Psoas muscle (tissue), 8 donors: ENCODE results near the gene PACSIN2. TPM values are rescaled to one million over a fixed set of nuclear protein-coding genes. Genes with fewer than 3 reads are reported as not detected.
"Not testable (repeated sequence)": the region's sequence is repeated elsewhere in the genome, so short reads cannot be mapped to it uniquely, and the experiment has no call there.

Experiments used
- ATAC-seq, 4 donors: fragments of 200-7000 bp; cut with Tn5 transposase; one replicate each; pipeline ENCODE4 v1.9.1; 2020; ENCODE audit warnings: moderate library complexity in 3 of 4, mild to moderate bottlenecking in 2 of 4
- DNase-seq, 2 donors: peaks; one replicate each; pipeline ENCODE4 v3.0.0-alpha.2; 2020
- H3K27ac ChIP-seq: fragments of 200-600 bp; one replicate; pipeline ENCODE4 v1.8.0; 2022
- H3K27me3 ChIP-seq, 3 donors: fragments of 200-600 bp in 1 of 3; one replicate each; pipeline versions ENCODE4 v1.6.1 to v1.8.0; 2013 to 2022; ENCODE audit warnings: low read length in 2 of 3, mild to moderate bottlenecking in 2 of 3, moderate library complexity in 1 of 3; ENCODE audit not compliant: insufficient read depth in 3 of 3
- H3K36me3 ChIP-seq, 2 donors: fragments of 200-600 bp in 1 of 2; one replicate each; pipeline versions ENCODE4 v1.6.1 to v1.8.0; 2013 to 2022; ENCODE audit warnings: low read depth in 1 of 2, mild to moderate bottlenecking in 1 of 2, moderate library complexity in 1 of 2; ENCODE audit not compliant: insufficient read depth in 1 of 2
- H3K4me1 ChIP-seq: fragments of 200-600 bp; one replicate; pipeline ENCODE4 v1.8.0; 2022
- H3K4me3 ChIP-seq: fragments of 200-600 bp; one replicate; pipeline ENCODE4 v1.8.0; 2022; ENCODE audit warnings: mild to moderate bottlenecking
- H3K9me3 ChIP-seq: fragments of 200-600 bp; one replicate; pipeline ENCODE4 v1.8.0; 2022
- WGBS, 3 donors: extraction: QIAGEN DNeasy Blood & Tissue Kit; methylation state at CpG; one replicate each; pipeline versions ENCODE4 v1.1.6 to v1.1.7; 2013; 5-methylcytosine and 5-hydroxymethylcytosine counted together
- intact Hi-C, 2 donors: fragments of 100-400 bp; cut with DNase I; formaldehyde crosslinking; loops; one replicate each; pipeline versions ENCODE4 v1.11.0 to v1.14.2; 2022
- polyA plus RNA-seq, 3 donors: library from polyadenylated mRNA; stranded (reverse); fragments of 200-250 nt; gene quantifications; one replicate each; pipeline ENCODE4 v1.2.3, GENCODE V29; 2013
- total RNA-seq, 4 donors: library from RNA; stranded (reverse); fragmentation: NEBNext Ultra II Directional in 2 of 4; extraction: Animal tissue kit (Norgen Biotek cat#: 25700) in 2 of 4; gene quantifications; one replicate each; pipeline versions ENCODE4 v1.2.1 to v1.2.4, GENCODE V29; 2021 to 2023
- TF ChIP-seq, protein P1 (sequence below): fragments of 200-600 bp; IDR thresholded peaks from one replicate; pipeline ENCODE4 v1.8.0; 2022; ENCODE audit warnings: antibody characterized with exemption
- donor health status: healthy with polysubstance abuse.
- donor health status: DM: no; HTN: no; CAD: no; lungs with moderate emphysema.
- donor health status: Bipolar disorder and iron deficiency.
- donor health status: healthy.
- donor health status: DM: yes; HTN: yes; CAD: no.
- donor health status: DM: no; HTN: no; CAD: no.
- donor health status: DM: no; HTN: no; CAD: no.
- donor health status: DM: yes; HTN: yes; CAD: no.

PACSIN2 gene
- total and polyA plus RNA-seq, 7 donors: 21.0 to 52.2 (median 31.4) TPM

DNA sequence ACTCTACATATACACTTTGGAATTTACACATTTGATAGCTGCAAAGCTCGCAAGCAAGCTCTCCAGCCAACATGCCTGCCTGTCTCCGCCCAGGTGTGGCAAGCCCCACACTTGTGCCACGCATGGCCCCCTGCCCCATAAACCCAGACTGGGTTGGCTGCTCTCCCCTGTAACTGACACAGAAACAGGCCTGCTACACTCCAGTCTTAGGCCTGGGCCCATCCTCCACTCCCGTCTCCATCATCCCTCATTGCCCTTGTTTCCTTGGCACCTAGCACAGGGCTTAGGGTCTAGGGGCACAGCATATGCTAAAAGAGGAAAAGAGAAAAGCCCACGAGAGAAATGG lies 41.4 kb downstream of the PACSIN2 start:
- intact Hi-C loops: no loop called here
- Histone ChIP-seq H3K27ac (no peak overlapping the region), H3K4me1 (peaks cover 32% of the 10 kb centered on the region), H3K36me3 (no peaks in the 10 kb centered on the region), H3K4me3 (no peak overlapping the region), H3K9me3 (no peaks in the 10 kb centered on the region), H3K27me3 (no peaks in the 10 kb centered on the region)
- TF ChIP-seq, protein P1, sequence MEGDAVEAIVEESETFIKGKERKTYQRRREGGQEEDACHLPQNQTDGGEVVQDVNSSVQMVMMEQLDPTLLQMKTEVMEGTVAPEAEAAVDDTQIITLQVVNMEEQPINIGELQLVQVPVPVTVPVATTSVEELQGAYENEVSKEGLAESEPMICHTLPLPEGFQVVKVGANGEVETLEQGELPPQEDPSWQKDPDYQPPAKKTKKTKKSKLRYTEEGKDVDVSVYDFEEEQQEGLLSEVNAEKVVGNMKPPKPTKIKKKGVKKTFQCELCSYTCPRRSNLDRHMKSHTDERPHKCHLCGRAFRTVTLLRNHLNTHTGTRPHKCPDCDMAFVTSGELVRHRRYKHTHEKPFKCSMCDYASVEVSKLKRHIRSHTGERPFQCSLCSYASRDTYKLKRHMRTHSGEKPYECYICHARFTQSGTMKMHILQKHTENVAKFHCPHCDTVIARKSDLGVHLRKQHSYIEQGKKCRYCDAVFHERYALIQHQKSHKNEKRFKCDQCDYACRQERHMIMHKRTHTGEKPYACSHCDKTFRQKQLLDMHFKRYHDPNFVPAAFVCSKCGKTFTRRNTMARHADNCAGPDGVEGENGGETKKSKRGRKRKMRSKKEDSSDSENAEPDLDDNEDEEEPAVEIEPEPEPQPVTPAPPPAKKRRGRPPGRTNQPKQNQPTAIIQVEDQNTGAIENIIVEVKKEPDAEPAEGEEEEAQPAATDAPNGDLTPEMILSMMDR: no peak
- DNase-seq: no peak
- no peak for ATAC-seq
- 76 to 85% (median 79%) methylated on average over 5 of the region's 5 CpGs for WGBS, 3 donors

DNA sequence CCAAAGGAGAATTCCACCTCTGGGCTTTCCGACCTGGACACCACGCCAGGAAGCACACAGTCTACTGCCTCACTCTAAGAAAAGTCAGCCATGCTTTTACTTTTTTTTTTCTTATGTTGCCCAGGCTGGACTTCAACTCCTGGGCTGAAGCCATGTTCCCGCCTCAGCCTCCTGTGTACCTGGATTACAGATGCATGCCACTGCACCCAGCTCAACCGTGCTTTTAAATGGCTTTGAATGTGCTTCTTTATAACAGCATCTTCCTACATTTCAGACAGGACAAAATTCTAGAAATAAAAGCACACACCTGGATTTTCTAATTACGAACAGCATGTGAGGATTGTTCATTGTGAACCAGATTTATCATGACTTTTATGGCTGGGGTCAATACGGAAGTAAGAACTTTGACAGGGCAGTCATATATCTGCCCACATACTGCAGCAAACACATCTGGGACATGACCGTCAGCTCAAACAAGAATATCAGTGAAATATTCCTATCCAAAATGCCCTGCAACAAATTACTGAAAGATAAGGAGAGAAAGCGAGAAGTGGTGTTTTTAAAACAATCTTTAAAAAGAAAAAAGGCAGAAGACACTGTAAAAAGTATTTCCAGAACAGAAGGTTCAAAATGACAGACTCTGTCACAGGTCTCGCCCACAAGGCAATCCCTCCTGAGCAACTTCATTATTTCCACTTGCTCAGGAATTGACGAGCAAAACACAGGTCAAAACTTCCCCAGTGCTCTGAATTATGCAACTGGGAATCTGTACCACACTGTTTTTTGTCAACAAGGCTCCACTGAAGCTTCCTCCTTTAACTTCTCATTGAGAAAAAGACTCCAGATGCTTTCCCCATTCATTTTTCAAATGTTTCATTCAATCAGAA lies 42.1 kb downstream of the PACSIN2 start:
- WGBS, 3 donors: 84 to 88% (median 85%) methylated on average over 10 of the region's 10 CpGs
- H3K4me1 ChIP-seq: peaks cover 33% of the 10 kb centered on the region
- H3K27ac ChIP-seq: no peak overlapping the region
- DNase-seq (no peak), ATAC-seq (no peak)
- TF ChIP-seq, protein P1: no peak
- no peaks in the 10 kb centered on the region for H3K9me3 ChIP-seq
- H3K4me3 ChIP-seq: no peak overlapping the region
- H3K36me3 ChIP-seq: no peaks in the 10 kb centered on the region
- intact Hi-C loops: no loop called here
- no peaks in the 10 kb centered on the region for H3K27me3 ChIP-seq

DNA sequence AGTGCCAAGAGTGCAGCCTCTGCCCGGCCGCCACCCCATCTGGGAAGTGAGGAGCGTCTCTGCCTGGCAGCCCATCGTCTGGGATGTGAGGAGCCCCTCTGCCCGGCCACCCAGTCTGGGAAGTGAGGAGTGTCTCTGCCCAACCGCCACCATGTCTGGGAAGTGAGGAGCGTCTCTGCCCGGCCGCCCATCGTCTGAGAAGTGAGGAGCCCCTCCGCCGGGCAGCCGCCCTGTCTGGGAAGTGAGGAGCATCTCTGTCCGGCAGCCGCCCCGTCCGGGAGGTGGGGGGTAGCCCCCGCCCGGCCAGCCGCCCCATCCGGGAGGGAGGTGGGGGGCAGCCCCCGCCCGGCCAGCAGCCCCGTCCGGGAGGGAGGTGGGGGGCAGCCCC lies 43.5 kb downstream of the PACSIN2 start:
- H3K4me3 ChIP-seq, H3K9me3 ChIP-seq, H3K36me3 ChIP-seq, H3K27me3 ChIP-seq, DNase-seq, intact Hi-C loops, ATAC-seq, H3K27ac ChIP-seq: not testable (repeated sequence)
- 95 to 99% (median 98%) methylated on average over 7 to 25 of the region's 25 CpGs for WGBS, 3 donors
- peaks cover 41% of the 10 kb centered on the region for H3K4me1 ChIP-seq

DNA sequence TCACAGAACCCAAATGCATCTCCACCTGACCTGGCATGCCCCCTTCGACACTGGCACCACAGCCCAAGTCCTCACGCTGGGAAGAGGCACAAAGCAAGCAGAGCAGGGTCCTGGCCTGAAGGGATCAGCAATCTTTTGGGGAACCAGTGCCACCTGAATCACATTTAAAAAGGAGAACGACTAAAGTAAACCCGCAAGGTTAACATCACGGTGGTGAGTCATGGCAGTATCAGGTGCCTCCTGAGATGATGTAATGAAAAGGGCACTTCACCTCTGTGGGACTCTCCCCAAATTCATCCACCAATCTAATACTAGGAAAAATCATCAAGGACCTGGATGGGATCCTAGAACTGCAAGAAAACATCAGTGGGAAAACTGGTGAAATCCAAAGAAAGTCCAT lies 44.9 kb downstream of the PACSIN2 start:
- Histone ChIP-seq H3K27me3 (no peaks in the 10 kb centered on the region), H3K27ac (no peak overlapping the region), H3K9me3 (no peaks in the 10 kb centered on the region), H3K4me1 (peaks cover 46% of the 10 kb centered on the region), H3K4me3 (no peak overlapping the region), H3K36me3 (no peaks in the 10 kb centered on the region)
- ATAC-seq (peak in 1 of 4 donors; percentile 22), DNase-seq (no peak)
- TF ChIP-seq, protein P1: no peak
- WGBS, 3 donors: 73 to 88% (median 85%) methylated on average over 5 of the region's 5 CpGs
- intact Hi-C loops: no loop called here

DNA sequence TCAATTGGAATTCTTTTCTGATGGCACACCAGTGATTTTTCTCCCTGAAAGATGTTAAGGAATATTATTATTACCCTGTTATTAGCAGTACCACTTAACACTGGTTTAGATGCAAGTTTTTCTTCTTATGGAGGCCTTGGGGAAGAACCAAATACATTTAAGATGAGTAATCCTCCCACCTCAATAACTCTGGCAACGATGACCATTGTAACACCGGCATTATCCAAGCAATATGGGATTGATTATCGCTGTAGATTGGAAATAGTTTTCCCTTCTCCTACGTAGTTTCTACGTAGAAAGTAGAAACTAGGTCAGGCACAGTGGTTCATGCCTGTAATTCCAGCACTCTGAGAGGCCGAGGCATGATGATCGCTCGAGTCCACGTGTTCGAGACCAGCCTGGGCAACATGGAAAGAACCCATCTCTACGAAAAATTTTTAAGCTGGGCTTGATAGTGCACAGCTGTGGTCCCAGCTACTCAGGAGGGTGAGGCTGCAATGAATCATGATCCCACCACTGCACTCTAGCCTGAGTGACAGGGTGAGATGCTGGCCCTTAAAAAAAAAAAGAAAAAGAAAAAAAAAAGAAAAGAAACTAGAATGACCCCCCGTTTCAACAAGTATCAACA lies 45.5 kb downstream of the PACSIN2 start:
- Histone ChIP-seq H3K4me3 (no peak overlapping the region), H3K36me3 (no peaks in the 10 kb centered on the region), H3K27ac (peak overlapping the region; percentile 39), H3K27me3 (no peaks in the 10 kb centered on the region), H3K9me3 (no peaks in the 10 kb centered on the region), H3K4me1 (peaks cover 46% of the 10 kb centered on the region)
- ATAC-seq: no peak
- 83 to 87% (median 86%) methylated on average over 12 of the region's 12 CpGs for WGBS, 3 donors
- intact Hi-C loops: loop anchor here in 1 of 2 donors (2.0 to 5.0 kb wide), 2 partner anchors 59 to 102 kb away; no protein-coding TSS in a partner anchor
- no peak for DNase-seq
- TF ChIP-seq, protein P1: no peak
